Endothelial cell of umbilical vein (primary cell): Measurements from ENCODE around the gene PIK3C2G. TPM values are rescaled to one million over a fixed set of nuclear protein-coding genes. Genes with fewer than 3 reads are reported as not detected.

Source experiments
- BruUV-seq: library from RNA; stranded (reverse); fragments of 400-500 nt; replicated peaks from 2 replicates; lab custom pipeline; 2021; lab: Mats Ljungman, UMichigan
- CTCF ChIA-PET: fragments of 300-600, 350-600 bp; sonication (Branson Sonifier 250); formaldehyde crosslinking; loops from one replicate; lab custom pipeline; 2021; ENCODE audit warnings: antibody characterized with exemption, inconsistent platforms; lab: Charles Lee
- POLR2A ChIA-PET: fragments of 300-600, 350-600 bp; sonication (Branson Sonifier 250); formaldehyde crosslinking; loops from one replicate; lab custom pipeline; 2021; ENCODE audit warnings: antibody characterized with exemption, inconsistent platforms; lab: Charles Lee
- DNase-seq: peaks from one replicate; pipeline ENCODE4 v3.0.0-alpha.2; 2011; ENCODE audit warnings: low read depth, low spot score
- FAIRE-seq: peaks from 2 replicates; lab custom pipeline; 2011; peaks lifted over from hg19 to GRCh38; lab: Jason Lieb, UNC
- H2AFZ ChIP-seq: 2 replicates; pipeline ENCODE4 v1.6.0; 2012; ENCODE audit warnings: low read depth, low read length, control low read depth, inconsistent platforms
- H3K27ac ChIP-seq: 2 replicates; pipeline ENCODE4 v1.5.1; 2011; ENCODE audit warnings: low read depth, mild to moderate bottlenecking, control low read depth, low read length, moderate library complexity; ENCODE audit not compliant: insufficient read depth
- H3K27me3 ChIP-seq, 2 experiments: 2 replicates each; pipeline versions ENCODE4 v1.6.0 to v1.6.1; 2011; ENCODE audit warnings: low read length in 2 of 2, mixed read lengths in 1 of 2; ENCODE audit not compliant: control insufficient read depth in 2 of 2, insufficient read depth in 2 of 2
- H3K36me3 ChIP-seq, 2 experiments: 2 replicates in 1 of 2; 3 replicates in 1 of 2; pipeline ENCODE4 v1.5.1; 2011; ENCODE audit warnings: low read length in 2 of 2, mild to moderate bottlenecking in 1 of 2, moderate library complexity in 1 of 2; ENCODE audit not compliant: control insufficient read depth in 2 of 2, insufficient read depth in 2 of 2; ENCODE audit errors: extremely low read depth in 1 of 2
- H3K4me1 ChIP-seq: 3 replicates; pipeline ENCODE4 v1.5.1; 2011; ENCODE audit warnings: mild to moderate bottlenecking, low read length; ENCODE audit not compliant: control insufficient read depth, insufficient read depth; ENCODE audit errors: extremely low read depth
- H3K4me2 ChIP-seq: 2 replicates; pipeline ENCODE4 v1.6.1; 2011; ENCODE audit warnings: low read length, control low read depth, mixed read lengths; ENCODE audit not compliant: insufficient read depth
- H3K4me3 ChIP-seq, 3 experiments: fragments of 200-600 bp in 1 of 3; sonication (generic), shearing (Covaris generic) in 1 of 3; replicated peaks in 1 of 3; 2 replicates each; pipeline ENCODE4 v1.5.1; 2011 to 2016; ENCODE audit warnings: control low read depth in 3 of 3, low read length in 3 of 3, mild to moderate bottlenecking in 2 of 3, inconsistent platforms in 1 of 3, low read depth in 1 of 3, moderate library complexity in 1 of 3; ENCODE audit not compliant: insufficient read depth in 1 of 3
- H3K79me2 ChIP-seq: 2 replicates; pipeline ENCODE4 v1.6.0; 2012; ENCODE audit warnings: low read length, inconsistent platforms; ENCODE audit not compliant: control insufficient read depth, insufficient read depth
- H3K9ac ChIP-seq: replicated peaks from 2 replicates; pipeline ENCODE3; 2011; ENCODE audit warnings: low read length, control low read depth; ENCODE audit not compliant: insufficient read depth; ENCODE audit errors: extremely low read depth
- H3K9me1 ChIP-seq: replicated peaks from 3 replicates; pipeline ENCODE4 v1.6.0; 2011; ENCODE audit warnings: mild to moderate bottlenecking, low read length; ENCODE audit not compliant: control insufficient read depth, insufficient read depth; ENCODE audit errors: extremely low read depth
- H3K9me3 ChIP-seq: replicated peaks from 2 replicates; pipeline ENCODE4 v1.5.1; 2012; ENCODE audit warnings: low read length, inconsistent platforms; ENCODE audit not compliant: control insufficient read depth, insufficient read depth
- H4K20me1 ChIP-seq: replicated peaks from 2 replicates; pipeline ENCODE3; 2011; ENCODE audit warnings: mild to moderate bottlenecking, low read length; ENCODE audit not compliant: control insufficient read depth, insufficient read depth; ENCODE audit errors: extremely low read depth
- EZH2 ChIP-seq: IDR thresholded peaks from 2 replicates; pipeline ENCODE4 v1.6.1; 2012; ENCODE audit warnings: borderline replicate concordance, low read depth, mild to moderate bottlenecking, moderate library complexity, low read length, inconsistent platforms; ENCODE audit not compliant: severe bottlenecking
- FOS ChIP-seq: IDR thresholded peaks from 2 replicates; pipeline ENCODE4 v1.6.1; 2011; ENCODE audit warnings: mild to moderate bottlenecking, low read length, moderate library complexity, borderline replicate concordance; ENCODE audit not compliant: insufficient read depth
- GATA2 ChIP-seq: IDR thresholded peaks from 2 replicates; pipeline ENCODE4 v1.7.0; 2011; ENCODE audit warnings: low read depth, mild to moderate bottlenecking, moderate library complexity, mixed read lengths, low read length; ENCODE audit not compliant: insufficient read length, insufficient read depth
- JUN ChIP-seq: IDR thresholded peaks from 2 replicates; pipeline ENCODE4 v1.6.1; 2011; ENCODE audit warnings: borderline replicate concordance, low read depth; ENCODE audit not compliant: insufficient read length, insufficient read depth
- MYC ChIP-seq: IDR thresholded peaks from one replicate; pipeline ENCODE4 v1.6.1; 2011; ENCODE audit warnings: mild to moderate bottlenecking, low read depth, low read length
- POLR2A ChIP-seq: IDR thresholded peaks from 2 replicates; pipeline ENCODE4 v1.6.1; 2012; ENCODE audit warnings: low read depth, mild to moderate bottlenecking, control low read depth, low read length
- POLR2AphosphoS5 ChIP-seq: IDR thresholded peaks from 2 replicates; pipeline ENCODE4 v1.6.1; 2012; ENCODE audit warnings: low read depth, mild to moderate bottlenecking, control low read depth, low read length, moderate library complexity; ENCODE audit not compliant: insufficient read depth
- dilution Hi-C: fragments of 300-500 bp; cut with MboI; formaldehyde crosslinking; loops from one replicate; pipeline ENCODE4 v1.15.0; 2019; ENCODE audit warnings: low sequenced_read_pairs; ENCODE audit not compliant: extremely low pct_ligation_motif_present
- intact Hi-C: fragments of 100-400 bp; cut with micrococcal nuclease; formaldehyde crosslinking; loops from one replicate; pipeline ENCODE4 v1.10.0; 2022
- polyA plus RNA-seq, 4 experiments: library from polyadenylated mRNA; depleted of rRNA in 3 of 4; stranded (reverse) in 3 of 4; unstranded in 1 of 4; fragments of >200 nt; gene quantifications; 2 replicates each; pipeline versions ENCODE4 v1.2.1 to v1.2.3, GENCODE V29; 2011 to 2012; ENCODE audit warnings: missing spikeins in 1 of 4
- total RNA-seq: library from RNA; stranded (reverse); gene quantifications from 2 replicates; pipeline ENCODE4 v1.2.3, GENCODE V29; 2021
- TF ChIP-seq, protein P1 (sequence below), 2 donors: IDR thresholded peaks; 1 replicate in 1 of 2; 2 replicates in 1 of 2; pipeline ENCODE4 v1.5.1; 2011; ENCODE audit warnings: low read length in 2 of 2, mild to moderate bottlenecking in 2 of 2, moderate library complexity in 2 of 2, control low read depth in 1 of 2, inconsistent platforms in 1 of 2, low read depth in 1 of 2; ENCODE audit not compliant: insufficient read depth in 1 of 2; ENCODE audit errors: extremely low read depth in 1 of 2

The PIK3C2G gene
- total and polyA plus RNA-seq, 2 donors (not counting 3 experiments of a cell fraction or from before 2014, with no cell fraction given), result not detected

DNA sequence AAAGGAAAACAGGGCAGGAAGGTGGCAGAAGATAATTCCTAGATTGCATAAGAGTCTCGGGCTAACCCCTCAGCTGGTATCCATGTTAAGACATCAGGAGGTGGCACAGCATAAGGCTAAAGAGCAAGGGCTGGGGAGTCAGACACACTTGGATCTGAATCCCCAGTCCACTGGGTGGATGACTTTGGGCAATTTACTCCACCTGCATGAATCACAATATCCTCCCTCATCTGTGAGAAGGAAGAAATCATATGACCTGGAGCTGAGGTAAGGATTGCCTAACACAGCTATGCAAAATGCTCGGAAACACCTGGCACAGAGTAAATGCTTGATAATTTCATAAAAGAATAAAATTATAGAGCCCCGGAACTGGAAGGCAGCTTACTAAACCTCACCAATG, 217.9 kb downstream of the PIK3C2G start:
- intact Hi-C loops (no loop called here), dilution Hi-C loops (no loop called here)
- no peaks in the 10 kb centered on the region for H3K4me1 ChIP-seq
- H3K36me3 ChIP-seq, result no peaks in the 10 kb centered on the region
- TF ChIP-seq JUN (no peak), EZH2 (no peak), POLR2A (no peak), GATA2 (no peak), POLR2AphosphoS5 (no peak), MYC (no peak), FOS (no peak)
- TF ChIP-seq, protein P1, sequence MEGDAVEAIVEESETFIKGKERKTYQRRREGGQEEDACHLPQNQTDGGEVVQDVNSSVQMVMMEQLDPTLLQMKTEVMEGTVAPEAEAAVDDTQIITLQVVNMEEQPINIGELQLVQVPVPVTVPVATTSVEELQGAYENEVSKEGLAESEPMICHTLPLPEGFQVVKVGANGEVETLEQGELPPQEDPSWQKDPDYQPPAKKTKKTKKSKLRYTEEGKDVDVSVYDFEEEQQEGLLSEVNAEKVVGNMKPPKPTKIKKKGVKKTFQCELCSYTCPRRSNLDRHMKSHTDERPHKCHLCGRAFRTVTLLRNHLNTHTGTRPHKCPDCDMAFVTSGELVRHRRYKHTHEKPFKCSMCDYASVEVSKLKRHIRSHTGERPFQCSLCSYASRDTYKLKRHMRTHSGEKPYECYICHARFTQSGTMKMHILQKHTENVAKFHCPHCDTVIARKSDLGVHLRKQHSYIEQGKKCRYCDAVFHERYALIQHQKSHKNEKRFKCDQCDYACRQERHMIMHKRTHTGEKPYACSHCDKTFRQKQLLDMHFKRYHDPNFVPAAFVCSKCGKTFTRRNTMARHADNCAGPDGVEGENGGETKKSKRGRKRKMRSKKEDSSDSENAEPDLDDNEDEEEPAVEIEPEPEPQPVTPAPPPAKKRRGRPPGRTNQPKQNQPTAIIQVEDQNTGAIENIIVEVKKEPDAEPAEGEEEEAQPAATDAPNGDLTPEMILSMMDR (IDR thresholded peaks at IDR 0.05; ENCODE audit: extremely low read depth in 1 of 2, insufficient read depth in 1 of 2, low read depth in 1 of 2, low read length in 2 of 2), result no peak
- H3K4me2 ChIP-seq, result no peak overlapping the region
- no peaks in the 10 kb centered on the region for H3K27me3 ChIP-seq
- H4K20me1 ChIP-seq, result no peaks in the 10 kb centered on the region
- H2AFZ ChIP-seq, result no peak overlapping the region
- no peaks in the 10 kb centered on the region for H3K9me1 ChIP-seq
- no peaks in the 10 kb centered on the region for H3K79me2 ChIP-seq
- H3K27ac ChIP-seq, result no peak overlapping the region
- no peak for FAIRE-seq
- no peak overlapping the region for H3K4me3 ChIP-seq
- no peak overlapping the region for H3K9ac ChIP-seq
- no peaks in the 10 kb centered on the region for H3K9me3 ChIP-seq
- ChIA-PET CTCF (no interaction called here), POLR2A (no interaction called here)
- BruUV-seq, result no TSS peak
- no peak for DNase-seq
